Ishikawa (cell line): ENCODE measurements around the gene PAFAH2.

ENCODE experiments used
- CEBPB ChIP-seq: IDR thresholded peaks from 2 replicates; pipeline ENCODE4 v1.6.1; 2012
- CREB1 ChIP-seq: IDR thresholded peaks from 2 replicates; pipeline ENCODE4 v1.6.1; 2012; ENCODE audit warnings: low read depth
- EGR1 ChIP-seq: IDR thresholded peaks from 2 replicates; pipeline ENCODE4 v1.6.1; 2012
- EP300 ChIP-seq: IDR thresholded peaks from 2 replicates; pipeline ENCODE4 v1.6.1; 2012; ENCODE audit warnings: borderline replicate concordance
- FOXM1 ChIP-seq: IDR thresholded peaks from 2 replicates; pipeline ENCODE4 v1.6.1; 2012; ENCODE audit warnings: low read depth, borderline replicate concordance
- MAX ChIP-seq: IDR thresholded peaks from 2 replicates; pipeline ENCODE4 v1.6.1; 2012
- NFIC ChIP-seq: IDR thresholded peaks from 2 replicates; pipeline ENCODE4 v1.6.1; 2012
- RAD21 ChIP-seq: IDR thresholded peaks from 2 replicates; pipeline ENCODE4 v1.6.1; 2012; ENCODE audit warnings: low read depth
- REST ChIP-seq: IDR thresholded peaks from 2 replicates; pipeline ENCODE4 v1.6.1; 2012; ENCODE audit warnings: low read depth, mild to moderate bottlenecking
- TAF1 ChIP-seq: IDR thresholded peaks from 2 replicates; pipeline ENCODE4 v1.6.1; 2012; ENCODE audit warnings: low read depth, mild to moderate bottlenecking
- TCF12 ChIP-seq: IDR thresholded peaks from 2 replicates; pipeline ENCODE4 v1.6.1; 2012; ENCODE audit warnings: low read depth
- TEAD4 ChIP-seq: IDR thresholded peaks from 2 replicates; pipeline ENCODE4 v1.6.1; 2012
- USF1 ChIP-seq: IDR thresholded peaks from 2 replicates; pipeline ENCODE4 v1.6.1; 2012
- YY1 ChIP-seq: IDR thresholded peaks from 2 replicates; pipeline ENCODE4 v1.6.1; 2012; ENCODE audit warnings: low read depth
- ZBTB7A ChIP-seq: IDR thresholded peaks from 2 replicates; pipeline ENCODE4 v1.6.1; 2012; ENCODE audit warnings: low read depth

Gene PAFAH2

GRCh38 chr1:26036756-26037281 is 39.0 kb upstream of the PAFAH2 start:
- TF ChIP-seq CREB1 (no peak), EP300 (no peak), TCF12 (no peak)

GRCh38 chr1:26035959-26036755 is 38.3 kb upstream of the PAFAH2 start:
- TF ChIP-seq YY1 (no peak), TAF1 (no peak), FOXM1 (no peak), ZBTB7A (no peak), RAD21 (peak; percentile 91), TEAD4 (no peak)

GRCh38 chr1:26035203-26035958 is 37.5 kb upstream of the PAFAH2 start:
- TF ChIP-seq FOXM1 (no peak), CEBPB (no peak), EGR1 (peak; percentile 23; the same call in 1 of the 2 replicates), NFIC (no peak), EP300 (no peak), USF1 (no peak), TCF12 (peak; percentile 37; the same call in 1 of the 2 replicates), TEAD4 (no peak), RAD21 (no peak), TAF1 (peak; percentile 65), CREB1 (0 out of 2 replicates have a peak, but pooled peaks have one; percentile 46), ZBTB7A (peak; percentile 100), YY1 (no peak), REST (no peak), MAX (peak; percentile 23)

GRCh38 chr1:26034504-26035202 is 36.8 kb upstream of the PAFAH2 start:
- TF ChIP-seq EGR1: no peak
- no peak for TF ChIP-seq USF1
- no peak for TF ChIP-seq TEAD4
- no peak for TF ChIP-seq REST
- no peak for TF ChIP-seq TAF1
- TF ChIP-seq NFIC: no peak
- TF ChIP-seq FOXM1: no peak
- TF ChIP-seq TCF12: no peak
- no peak for TF ChIP-seq CREB1
- TF ChIP-seq CEBPB: no peak
- no peak for TF ChIP-seq MAX
- TF ChIP-seq ZBTB7A: no peak
- no peak for TF ChIP-seq EP300
- TF ChIP-seq YY1: no peak
- no peak for TF ChIP-seq RAD21

- TF ChIP-seq ZBTB7A (no peak), MAX (no peak), REST (no peak), RAD21 (no peak), TEAD4 (no peak), FOXM1 (no peak), TAF1 (no peak), USF1 (no peak), EP300 (no peak), EGR1 (no peak), CEBPB (no peak), NFIC (no peak), YY1 (no peak), TCF12 (no peak), CREB1 (no peak)
Measured at GRCh38 chr1:26032656-26033357, 34.9 kb upstream of the PAFAH2 start.
